AG09309 (cell line): ENCODE results near the gene CYTIP.

ENCODE experiments used
- DNase-seq: peaks from one replicate; pipeline ENCODE4 v3.0.0-alpha.2; 2010; ENCODE audit warnings: low read depth
- H3K4me3 ChIP-seq: 2 replicates; pipeline ENCODE4 v1.5.1; 2011; ENCODE audit warnings: mild to moderate bottlenecking, low read depth, low read length, moderate library complexity; ENCODE audit not compliant: control insufficient read depth
- TF ChIP-seq, protein P1 (sequence below): IDR thresholded peaks from 2 replicates; pipeline ENCODE4 v1.5.1; 2011; ENCODE audit warnings: mild to moderate bottlenecking, low read depth, low read length, inconsistent platforms; ENCODE audit not compliant: insufficient read depth, control insufficient read depth; ENCODE audit errors: missing control alignments

CYTIP gene

DNA sequence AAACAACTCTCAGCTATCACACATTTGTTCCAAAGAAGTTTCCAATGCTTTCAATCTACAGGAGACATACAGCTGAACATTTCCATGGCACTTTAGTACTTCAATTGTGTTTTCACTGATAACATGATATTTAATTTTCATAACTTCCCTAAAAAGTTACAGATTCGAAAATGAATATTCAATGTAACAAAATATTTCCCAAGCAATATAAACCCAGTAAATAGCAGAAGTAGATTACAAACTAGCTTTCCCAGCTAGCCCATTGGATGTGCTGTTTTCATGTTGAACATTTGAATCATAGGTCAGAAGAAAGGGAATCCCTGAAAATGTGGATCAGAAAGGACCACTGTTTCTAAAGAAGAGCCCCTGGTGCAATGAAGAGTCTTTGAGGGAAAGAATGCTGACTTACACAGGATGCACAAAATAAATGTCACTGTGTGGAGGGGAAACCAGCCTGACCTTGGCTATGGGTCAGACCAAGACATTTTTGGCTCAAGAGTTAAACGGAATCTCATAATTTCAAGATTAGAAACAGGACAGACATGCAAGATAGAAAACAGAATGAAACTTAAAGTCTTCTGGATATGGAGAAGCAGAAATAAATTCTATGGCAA, 22.5 kb downstream of the CYTIP start:
- no peak for DNase-seq
- TF ChIP-seq, protein P1, sequence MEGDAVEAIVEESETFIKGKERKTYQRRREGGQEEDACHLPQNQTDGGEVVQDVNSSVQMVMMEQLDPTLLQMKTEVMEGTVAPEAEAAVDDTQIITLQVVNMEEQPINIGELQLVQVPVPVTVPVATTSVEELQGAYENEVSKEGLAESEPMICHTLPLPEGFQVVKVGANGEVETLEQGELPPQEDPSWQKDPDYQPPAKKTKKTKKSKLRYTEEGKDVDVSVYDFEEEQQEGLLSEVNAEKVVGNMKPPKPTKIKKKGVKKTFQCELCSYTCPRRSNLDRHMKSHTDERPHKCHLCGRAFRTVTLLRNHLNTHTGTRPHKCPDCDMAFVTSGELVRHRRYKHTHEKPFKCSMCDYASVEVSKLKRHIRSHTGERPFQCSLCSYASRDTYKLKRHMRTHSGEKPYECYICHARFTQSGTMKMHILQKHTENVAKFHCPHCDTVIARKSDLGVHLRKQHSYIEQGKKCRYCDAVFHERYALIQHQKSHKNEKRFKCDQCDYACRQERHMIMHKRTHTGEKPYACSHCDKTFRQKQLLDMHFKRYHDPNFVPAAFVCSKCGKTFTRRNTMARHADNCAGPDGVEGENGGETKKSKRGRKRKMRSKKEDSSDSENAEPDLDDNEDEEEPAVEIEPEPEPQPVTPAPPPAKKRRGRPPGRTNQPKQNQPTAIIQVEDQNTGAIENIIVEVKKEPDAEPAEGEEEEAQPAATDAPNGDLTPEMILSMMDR, result no peak
- no peak overlapping the region for H3K4me3 ChIP-seq

- DNase-seq, result peak; percentile 52
- TF ChIP-seq, protein P1, result no peak
- H3K4me3 ChIP-seq, result no peak overlapping the region
Observed at GRCh38 chr2:157420771-157421323, 23.0 kb downstream of the CYTIP start.

- no peak for DNase-seq
- TF ChIP-seq, protein P1, result no peak
- no peak overlapping the region for H3K4me3 ChIP-seq
Observed at GRCh38 chr2:157419031-157419575, 24.8 kb downstream of the CYTIP start.

DNA sequence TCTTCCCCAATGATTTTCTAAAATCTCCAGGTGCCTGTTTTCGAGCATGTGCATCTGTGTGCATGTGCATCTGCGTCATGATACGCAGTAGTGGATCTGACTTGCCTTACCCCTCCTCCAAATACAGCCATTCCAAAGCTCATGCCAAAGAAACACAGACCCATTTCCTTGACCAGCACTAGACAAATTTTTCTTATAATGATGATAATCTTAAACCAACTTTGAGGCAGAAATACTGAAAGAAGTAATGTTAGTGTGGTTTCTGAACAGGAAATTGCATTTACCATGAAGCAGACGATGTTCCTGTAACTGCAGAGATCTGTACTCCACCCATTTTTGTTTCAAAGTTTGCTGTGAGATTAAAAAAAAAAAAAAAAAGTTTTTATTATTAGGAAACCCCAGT, 25.6 kb downstream of the CYTIP start:
- DNase-seq, result no peak
- no peak overlapping the region for H3K4me3 ChIP-seq
- TF ChIP-seq, protein P1, result no peak

GRCh38 chr2:157415591-157416101, 28.2 kb downstream of the CYTIP start:
- no peak for DNase-seq

GRCh38 chr2:157414050-157414449, 29.8 kb downstream of the CYTIP start:
- no peak for DNase-seq
- H3K4me3 ChIP-seq, result no peak overlapping the region
- TF ChIP-seq, protein P1, result no peak

More at GRCh38 chr2:157415591-157416101, 28.2 kb downstream of the CYTIP start:
- TF ChIP-seq, protein P1, result no peak
- no peak overlapping the region for H3K4me3 ChIP-seq
